Cardiac muscle cell (in vitro differentiated cells and primary cell): Measurements from ENCODE around the gene DEF6. TPM values are rescaled to one million over a fixed set of nuclear protein-coding genes. Genes with fewer than 3 reads are reported as not detected.
"Not testable (repeated sequence)": the region's sequence is repeated elsewhere in the genome, so short reads cannot be mapped to it uniquely, and the experiment has no call there.

Experiments used
- DNase-seq, 2 donors: peaks; one replicate each; pipeline versions ENCODE4 v3.0.0 to v3.0.0-alpha.2; 2010 to 2017; ENCODE audit warnings: low read depth in 1 of 2, low spot score in 1 of 2
- H3K27ac ChIP-seq: fragments of 200-600 bp; sonication (generic); 2 replicates; pipeline ENCODE4 v1.5.1; 2016
- H3K27me3 ChIP-seq: fragments of 200-600 bp; sonication (generic); 2 replicates; pipeline ENCODE4 v1.6.0; 2016; ENCODE audit warnings: control low read depth
- H3K36me3 ChIP-seq: fragments of 200-600 bp; sonication (generic); 2 replicates; pipeline ENCODE4 v1.5.1; 2016; ENCODE audit warnings: control low read depth
- H3K4me1 ChIP-seq: fragments of 200-600 bp; sonication (generic); 2 replicates; pipeline ENCODE4 v1.8.1; 2017; ENCODE audit warnings: low read depth, mild to moderate bottlenecking, mixed run types
- H3K4me3 ChIP-seq: fragments of 200-600 bp; sonication (generic); 2 replicates; pipeline ENCODE4 v1.5.1; 2016; ENCODE audit warnings: mild to moderate bottlenecking
- H3K9me3 ChIP-seq: fragments of 200-600 bp; sonication (generic); 2 replicates; pipeline ENCODE4 v1.5.1; 2017; ENCODE audit warnings: low read depth, mild to moderate bottlenecking, control low read depth
- CTCF ChIP-seq: IDR thresholded peaks from 2 replicates; pipeline ENCODE4 v1.5.1; 2012; ENCODE audit warnings: low read depth, mild to moderate bottlenecking, low read length
- polyA plus RNA-seq: library from polyadenylated mRNA; unstranded; fragments of >200 nt; fragmentation: Nextera tagmentation; extraction: Ambion mirVana; gene quantifications from 2 replicates; pipeline ENCODE4 v1.2.1, GENCODE V29; 2016
- total RNA-seq: library from RNA; depleted of rRNA; stranded (reverse); fragments of >200 nt; gene quantifications from 2 replicates; pipeline ENCODE4 v1.2.3, GENCODE V29; 2016

Gene DEF6
- total and polyA plus RNA-seq, 2 experiments from 2014 or later, result 2.3 to 9.2 TPM

- Histone ChIP-seq H3K27ac (no peak overlapping the region), H3K9me3 (no peaks in the 10 kb centered on the region), H3K4me3 (no peak overlapping the region), H3K36me3 (no peaks in the 10 kb centered on the region), H3K27me3 (no peaks in the 10 kb centered on the region), H3K4me1 (peaks cover 6% of the 10 kb centered on the region)
- no peak for TF ChIP-seq CTCF
- no peak for DNase-seq
These were observed 6.7 kb downstream of the DEF6 start for GRCh38 chr6:35304299-35304698.

- no peaks in the 10 kb centered on the region for H3K27me3 ChIP-seq
- no peak for DNase-seq
- H3K27ac ChIP-seq, result no peak overlapping the region
- no peaks in the 10 kb centered on the region for H3K36me3 ChIP-seq
- H3K9me3 ChIP-seq, result no peaks in the 10 kb centered on the region
- H3K4me1 ChIP-seq, result peaks cover 6% of the 10 kb centered on the region
- no peak for TF ChIP-seq CTCF
- H3K4me3 ChIP-seq, result no peak overlapping the region
These were observed 7.5 kb downstream of the DEF6 start for GRCh38 chr6:35305117-35305516.

GRCh38 chr6:35307138-35307537, 9.5 kb downstream of the DEF6 start:
- H3K4me3 ChIP-seq, H3K36me3 ChIP-seq, H3K27me3 ChIP-seq, DNase-seq, H3K4me1 ChIP-seq, H3K9me3 ChIP-seq, H3K27ac ChIP-seq: not testable (repeated sequence)

- H3K4me1 ChIP-seq, H3K4me3 ChIP-seq, H3K36me3 ChIP-seq, H3K27ac ChIP-seq, H3K9me3 ChIP-seq, DNase-seq, H3K27me3 ChIP-seq: not testable (repeated sequence)
These were observed 10.9 kb downstream of the DEF6 start for GRCh38 chr6:35308543-35308942.

- Histone ChIP-seq H3K4me3 (no peak overlapping the region), H3K9me3 (no peaks in the 10 kb centered on the region), H3K27ac (no peak overlapping the region), H3K4me1 (no peaks in the 10 kb centered on the region), H3K36me3 (no peaks in the 10 kb centered on the region), H3K27me3 (no peaks in the 10 kb centered on the region)
- TF ChIP-seq CTCF, result no peak
- no peak for DNase-seq
These were observed 12.1 kb downstream of the DEF6 start for GRCh38 chr6:35309611-35310264.

- TF ChIP-seq CTCF, result no peak
- H3K27me3 ChIP-seq, result peaks cover 4% of the 10 kb centered on the region
- H3K9me3 ChIP-seq, result no peaks in the 10 kb centered on the region
These were observed 12.7 kb downstream of the DEF6 start for GRCh38 chr6:35310265-35310831.

More at GRCh38 chr6:35310265-35310831, 12.7 kb downstream of the DEF6 start:
- H3K36me3 ChIP-seq, result no peaks in the 10 kb centered on the region
- no peak for DNase-seq
- no peak overlapping the region for H3K4me3 ChIP-seq
- H3K4me1 ChIP-seq, result no peaks in the 10 kb centered on the region
- no peak overlapping the region for H3K27ac ChIP-seq
